Stimulated activated CD8-positive, alpha-beta memory T cell treated with anti-CD3 and anti-CD28 coated beads, Interleukin-4, amount 100 ng/mL, for 1 hour (primary cell): ENCODE measurements around the gene USP46.

Experiments
- DNase-seq, 2 donors: peaks; one replicate each; pipeline ENCODE4 v3.0.0-alpha.2; 2020; ENCODE audit warnings: low read depth in 2 of 2, low spot score in 1 of 2

The USP46 gene

DNA sequence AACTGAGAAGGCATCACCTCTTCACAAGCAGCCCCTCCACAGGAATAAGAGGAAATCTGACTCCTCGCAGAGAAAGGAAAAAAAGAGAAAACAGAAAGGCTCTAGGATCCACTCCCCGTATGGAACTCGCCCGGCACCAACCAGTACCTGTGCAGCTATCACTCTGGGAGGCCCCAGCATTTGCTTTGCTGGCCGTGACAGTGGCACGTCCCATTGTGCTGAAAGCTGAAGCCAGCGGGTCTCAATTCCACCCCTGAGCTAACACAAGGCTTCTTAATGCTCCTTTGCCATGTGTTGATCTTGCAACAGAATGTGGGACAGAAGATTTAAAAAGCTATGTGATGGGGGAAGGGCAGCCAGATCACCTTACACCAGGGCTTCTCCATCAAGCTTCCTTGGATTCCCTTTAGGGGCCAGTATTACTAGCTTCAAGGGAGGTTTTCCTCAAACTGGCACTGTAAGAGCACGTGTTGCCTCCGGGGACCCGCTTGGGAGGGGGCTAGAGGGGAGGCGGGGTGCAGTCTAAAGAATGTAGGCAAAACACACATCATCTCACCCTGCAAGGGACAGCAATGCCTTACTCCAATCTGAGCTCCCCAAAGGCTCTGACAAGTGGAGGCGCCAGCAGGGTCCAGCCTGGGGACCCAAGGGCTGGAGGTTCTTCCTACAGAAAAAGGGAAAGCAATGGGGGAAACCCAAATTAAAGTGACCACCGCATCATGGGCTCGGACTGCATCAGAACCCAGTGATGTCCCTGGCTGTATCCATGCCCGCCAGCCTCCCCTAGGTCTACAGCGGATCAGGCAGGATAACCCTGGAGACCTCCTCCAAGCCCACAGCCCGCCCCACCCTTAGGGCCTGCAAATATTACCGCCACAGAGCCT is 1.2 kb downstream of the USP46 start:
- no peak for DNase-seq

DNA sequence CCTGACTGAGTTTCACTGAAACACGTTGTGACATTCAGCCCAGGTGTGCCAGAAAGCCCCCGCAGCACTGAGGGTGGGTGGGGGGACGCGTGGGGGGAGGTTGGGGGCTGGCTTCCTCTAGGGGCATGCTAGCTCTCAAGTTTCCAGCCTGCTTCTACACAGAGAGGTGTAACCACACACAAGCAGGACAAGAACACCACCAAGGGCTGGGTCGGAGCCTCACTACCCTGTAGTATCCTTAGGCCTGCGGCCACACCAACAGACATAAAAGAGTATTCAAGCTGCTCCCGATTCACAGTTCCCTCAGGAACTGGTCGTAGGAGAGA is 1.8 kb downstream of the USP46 start:
- DNase-seq, result no peak

DNA sequence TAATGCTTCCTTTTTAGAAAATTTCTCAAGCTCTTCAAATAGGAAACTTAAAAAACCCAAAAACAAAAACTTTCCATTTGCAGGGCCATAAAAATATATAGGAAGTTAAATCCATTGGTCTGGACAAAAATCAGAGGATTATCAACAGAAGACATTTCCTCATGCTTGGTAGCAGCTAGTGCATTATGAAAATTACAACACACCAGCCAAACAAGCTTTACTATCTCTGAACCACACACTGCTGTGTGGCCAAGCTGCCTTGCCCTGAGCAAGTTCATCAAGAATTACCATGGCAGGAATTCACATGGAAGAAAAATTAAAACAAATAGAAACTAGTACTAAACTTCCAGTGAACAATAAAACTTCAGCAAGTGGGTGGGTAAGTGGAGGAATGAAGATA is 3.6 kb downstream of the USP46 start:
- no peak for DNase-seq

DNA sequence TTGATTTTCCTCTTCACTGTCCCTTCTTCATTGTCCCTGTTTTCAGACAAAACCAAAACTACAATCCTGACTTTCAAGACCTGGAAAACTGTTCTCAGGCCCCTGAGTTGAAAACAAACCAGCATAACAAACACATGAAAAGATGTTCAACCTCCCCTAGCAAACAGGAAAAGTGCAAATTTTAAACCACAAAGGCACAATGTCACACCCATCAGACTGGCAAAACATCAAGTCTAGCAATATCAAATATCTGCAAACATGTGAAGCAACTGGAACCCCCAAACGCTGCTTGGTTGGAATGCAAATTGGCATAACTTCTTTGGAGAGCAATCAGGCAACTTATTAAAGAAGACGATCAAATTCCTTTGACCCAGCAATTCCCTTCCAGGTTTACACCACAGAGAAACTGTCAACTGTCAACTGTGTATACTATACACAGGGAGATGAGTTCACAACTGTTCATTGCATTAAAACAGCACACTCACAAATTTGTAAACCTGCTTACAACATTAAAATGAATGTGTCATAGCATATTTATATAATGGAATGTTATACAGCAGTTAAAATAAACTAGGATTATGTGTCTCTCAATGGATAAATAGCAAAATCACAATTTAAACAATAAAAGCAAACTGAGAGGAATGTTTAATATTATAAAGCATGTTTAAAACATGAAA is 7.0 kb downstream of the USP46 start:
- DNase-seq, result no peak

DNA sequence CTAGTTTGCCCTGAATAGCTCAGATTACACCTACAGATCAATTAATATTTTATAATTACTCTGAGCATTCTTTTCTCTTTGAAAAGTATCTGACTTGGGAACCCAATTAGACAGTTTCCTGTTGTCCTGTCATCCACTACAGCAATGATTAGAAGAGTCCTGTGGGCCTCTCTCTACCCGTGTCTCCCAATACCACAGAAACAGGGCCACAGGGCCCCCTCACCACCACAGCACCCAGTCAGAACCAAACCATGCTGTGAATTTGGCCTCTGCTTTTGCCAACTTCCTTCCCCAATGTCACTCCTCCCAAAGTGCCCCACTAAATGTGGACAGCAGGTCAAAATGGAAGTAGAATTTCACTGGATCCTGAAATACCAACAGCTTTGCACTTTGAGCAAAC is 10.3 kb downstream of the USP46 start:
- DNase-seq, result no peak

GRCh38 chr4:52646741-52647140 is 12.4 kb downstream of the USP46 start:
- DNase-seq, result no peak

- DNase-seq, result no peak
Observed at GRCh38 chr4:52646096-52646495, 13.0 kb downstream of the USP46 start.

DNA sequence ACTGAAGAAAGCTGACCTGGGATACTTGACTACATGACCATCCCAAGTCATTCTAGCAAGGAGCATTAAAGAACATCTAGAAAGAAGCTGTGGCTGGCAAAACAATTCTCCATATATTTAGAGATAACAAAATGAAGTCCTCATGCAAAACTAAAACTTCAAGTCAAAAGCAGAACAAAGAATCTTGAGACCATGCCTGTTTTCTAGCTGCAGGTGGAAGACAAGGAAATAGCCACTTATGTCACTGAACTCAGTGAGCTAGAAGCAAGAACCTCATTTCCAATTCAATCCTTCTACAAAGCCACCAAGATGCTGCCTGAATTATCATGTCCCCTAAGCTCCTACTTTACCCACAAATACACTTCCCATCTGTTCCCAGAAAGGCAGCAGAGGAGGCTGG is 13.8 kb downstream of the USP46 start:
- DNase-seq, result no peak

DNA sequence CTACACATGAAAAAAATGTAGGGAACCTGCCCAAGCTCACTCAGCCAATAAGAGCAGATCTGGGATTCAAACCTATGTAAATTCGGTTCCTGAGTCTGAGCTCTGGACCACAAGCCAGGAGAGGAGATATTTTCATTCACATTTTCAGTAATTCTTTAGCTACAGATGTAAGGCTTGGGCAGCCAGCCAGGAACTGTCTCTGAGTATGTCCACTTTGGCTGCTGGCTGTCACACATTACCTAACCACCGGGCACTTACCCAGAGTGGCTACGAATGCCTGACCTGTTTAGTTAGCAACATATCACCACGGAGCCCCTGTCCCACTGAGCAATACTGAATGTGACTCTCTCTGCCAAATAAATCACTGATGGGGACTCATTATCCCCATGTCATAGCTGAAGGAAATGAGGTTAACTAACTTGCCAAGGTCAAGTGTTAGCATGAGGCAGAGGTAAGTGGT is 15.3 kb downstream of the USP46 start:
- no peak for DNase-seq

GRCh38 chr4:52643190-52643589 is 15.9 kb downstream of the USP46 start:
- no peak for DNase-seq

- no peak for DNase-seq
Observed at GRCh38 chr4:52641854-52642563, 17.1 kb downstream of the USP46 start.

DNA sequence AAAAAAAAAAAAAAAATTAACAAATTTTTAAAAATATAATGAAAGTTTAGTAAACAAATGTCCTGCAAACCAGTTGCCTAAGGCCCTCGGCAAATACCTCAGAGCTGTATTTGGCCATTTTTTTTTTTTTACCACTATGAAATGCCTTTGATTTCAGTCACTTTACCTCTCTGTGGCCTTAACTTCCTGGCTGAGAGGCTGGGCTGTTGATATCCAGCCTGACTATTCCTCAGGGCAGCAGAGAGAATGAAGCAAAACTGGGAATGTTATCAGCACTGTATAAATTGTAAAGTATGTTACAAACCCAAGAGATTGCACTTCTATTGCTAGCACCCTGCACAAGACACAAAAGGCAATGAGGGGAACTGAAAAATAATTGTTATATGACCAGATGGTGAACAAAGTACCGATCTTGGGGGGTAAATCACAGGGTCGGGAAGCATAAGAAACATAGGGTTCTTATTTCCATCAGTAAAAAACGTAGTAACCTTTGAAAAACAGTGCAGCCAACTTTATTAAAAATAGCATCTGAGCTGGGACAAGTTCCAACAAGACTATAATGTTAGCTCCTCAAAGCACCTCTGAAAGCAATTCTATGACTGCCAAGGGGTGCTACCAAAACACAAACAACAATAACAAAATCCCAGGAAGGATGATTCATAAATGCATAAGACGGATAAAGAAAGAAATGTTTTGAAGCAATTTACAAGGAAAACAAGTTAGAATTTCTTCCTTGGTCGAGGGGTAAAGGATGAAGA is 18.1 kb downstream of the USP46 start:
- no peak for DNase-seq

- no peak for DNase-seq
Observed at GRCh38 chr4:52638717-52639116, 20.4 kb downstream of the USP46 start.

- DNase-seq, result no peak
Observed at GRCh38 chr4:52637116-52637515, 22.0 kb downstream of the USP46 start.

DNA sequence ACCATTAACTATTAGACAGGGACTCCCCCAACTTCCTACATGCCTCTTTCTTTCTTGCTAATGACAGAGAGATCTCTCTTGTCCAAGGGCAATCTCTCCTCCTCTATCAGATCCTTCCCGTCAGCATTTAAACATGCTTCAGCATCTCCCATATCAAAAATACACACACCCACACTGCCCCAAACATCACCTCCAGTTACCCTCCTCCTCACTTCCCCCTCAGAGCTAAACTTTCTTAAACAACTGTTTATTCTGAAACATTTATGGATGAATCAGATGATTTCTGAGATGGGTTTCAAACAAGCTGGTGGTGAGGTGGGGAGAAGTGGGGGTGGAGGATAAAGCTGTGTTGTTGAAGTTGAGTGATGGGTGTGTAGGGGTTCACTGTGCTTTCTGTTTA is 23.5 kb downstream of the USP46 start:
- DNase-seq, result no peak

- DNase-seq, result no peak
Observed at GRCh38 chr4:52635130-52635529, 24.0 kb downstream of the USP46 start.

DNA sequence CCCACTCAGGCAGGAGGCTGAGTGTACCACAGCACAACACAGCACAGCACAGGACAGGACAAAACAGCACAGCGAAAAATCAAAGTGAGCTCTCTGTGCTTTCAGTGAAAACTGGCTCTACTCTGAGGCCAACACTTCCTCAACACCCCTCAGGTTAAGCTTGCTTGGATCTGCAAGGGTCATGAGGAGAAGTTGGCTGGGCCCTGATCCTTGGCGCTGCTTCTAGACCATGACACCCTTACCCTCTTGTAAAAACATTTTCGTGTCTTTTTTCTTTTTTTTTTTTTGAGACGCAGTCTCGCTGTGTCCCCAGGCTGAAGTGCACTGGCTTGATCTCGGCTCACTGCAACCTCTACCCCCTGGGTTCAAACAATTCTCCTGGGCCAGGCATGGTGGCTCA is 25.3 kb downstream of the USP46 start:
- no peak for DNase-seq

DNA sequence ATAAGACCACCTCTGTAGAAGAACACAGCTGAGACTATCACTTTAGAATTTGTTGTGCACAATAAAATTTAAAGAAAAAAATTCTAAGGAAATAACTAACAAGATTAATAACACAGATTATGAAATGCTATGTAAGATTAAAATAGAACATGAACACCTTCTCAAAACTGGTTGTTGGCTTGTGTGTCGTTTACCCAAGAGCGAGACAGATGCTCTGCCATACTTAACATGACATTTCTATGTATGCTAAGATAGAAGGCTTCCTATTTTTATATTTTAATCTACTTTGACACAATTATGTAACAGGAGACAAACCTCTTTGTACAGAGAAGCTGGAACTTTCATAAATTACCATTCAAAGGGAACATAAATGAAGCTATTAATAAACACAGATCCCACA is 30.1 kb downstream of the USP46 start:
- DNase-seq, result no peak

GRCh38 chr4:52628543-52628942 is 30.6 kb downstream of the USP46 start:
- no peak for DNase-seq

DNA sequence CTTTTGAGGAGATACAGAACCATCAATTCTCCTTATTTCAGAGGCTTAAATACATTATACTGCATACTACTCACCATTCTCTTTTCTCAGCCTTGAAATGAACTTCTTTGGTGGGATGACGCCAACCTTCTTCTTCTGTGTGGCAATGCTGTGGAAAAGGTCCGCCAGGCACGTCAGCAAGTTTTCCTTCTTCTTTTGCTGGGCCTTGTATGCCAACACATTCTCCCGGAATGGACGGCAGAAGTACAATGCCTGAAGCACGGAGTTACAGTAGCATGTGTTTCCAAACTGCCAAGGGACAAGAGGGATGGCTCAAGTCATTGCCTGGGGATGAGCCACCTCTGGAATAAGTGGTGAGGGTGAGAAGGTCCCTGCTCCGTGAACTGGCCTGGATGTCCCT is 31.2 kb downstream of the USP46 start:
- DNase-seq, result no peak

DNA sequence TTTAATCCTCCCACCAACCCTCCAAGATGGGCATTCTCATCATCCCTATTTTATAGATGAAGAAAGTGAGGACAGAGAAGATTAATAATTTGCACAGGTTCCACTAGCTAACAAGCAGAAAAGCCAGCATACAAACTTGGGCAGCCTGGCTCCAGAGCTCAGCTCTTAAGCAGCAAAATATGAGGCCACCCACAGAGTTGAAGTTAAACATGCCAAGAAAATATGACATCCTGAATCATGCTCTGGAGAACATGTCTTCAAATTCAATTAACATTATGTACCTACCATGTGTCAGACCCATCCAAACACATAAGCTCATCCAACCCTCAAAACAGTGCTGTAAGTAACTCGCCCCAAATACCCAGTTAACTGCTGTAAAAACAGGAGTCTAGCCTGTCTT is 33.9 kb downstream of the USP46 start:
- DNase-seq, result no peak
